Kidney epithelial cell (primary cell): ENCODE results near the gene FAS. TPM values are rescaled to one million over a fixed set of nuclear protein-coding genes. Genes with fewer than 3 reads are reported as not detected.

Experiments
- DNase-seq: peaks from one replicate; pipeline ENCODE4 v3.0.0-alpha.2; 2010; ENCODE audit warnings: low read depth
- H3K27me3 ChIP-seq: 2 replicates; pipeline ENCODE4 v1.6.0; 2011; ENCODE audit warnings: low read length; ENCODE audit not compliant: control insufficient read depth, insufficient read depth
- H3K36me3 ChIP-seq: 2 replicates; pipeline ENCODE4 v1.5.1; 2011; ENCODE audit warnings: low read length; ENCODE audit not compliant: control insufficient read depth, insufficient read depth
- H3K4me3 ChIP-seq: 2 replicates; pipeline ENCODE4 v1.5.1; 2011; ENCODE audit warnings: low read depth, mild to moderate bottlenecking, control low read depth, low read length
- total RNA-seq: library from RNA; depleted of rRNA; stranded (reverse); fragments of >200 nt; gene quantifications from 2 replicates; pipeline ENCODE4 v1.2.3, GENCODE V29; 2015
- TF ChIP-seq, protein P1 (sequence below): IDR thresholded peaks from 2 replicates; pipeline ENCODE4 v1.5.1; 2011; ENCODE audit warnings: mild to moderate bottlenecking, moderate library complexity, low read length, control low read depth, inconsistent platforms; ENCODE audit not compliant: insufficient read depth, poor library complexity, severe bottlenecking

Gene FAS
- total RNA-seq, 1 donor from 2014 or later: 41.1 TPM

DNA sequence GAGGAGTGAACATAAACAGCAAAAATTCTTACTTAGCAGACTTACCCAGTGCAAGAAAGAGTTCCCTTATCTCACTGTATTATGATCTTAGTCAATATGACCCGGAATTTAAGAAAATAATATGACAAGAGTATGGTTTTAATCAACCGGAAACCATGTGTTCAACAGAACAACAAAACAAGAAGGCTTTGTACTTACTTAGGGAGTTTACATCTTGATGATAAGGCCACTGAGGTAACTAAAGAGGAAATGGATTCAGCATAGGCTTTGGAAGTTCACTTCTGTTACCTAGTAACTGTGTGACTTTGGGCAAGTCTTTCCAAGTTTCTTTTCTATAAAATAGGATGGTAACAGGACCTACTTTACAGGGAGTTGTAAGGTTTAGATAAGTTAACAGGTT is 7.4 kb upstream of the FAS start:
- DNase-seq: no peak
- TF ChIP-seq, protein P1, sequence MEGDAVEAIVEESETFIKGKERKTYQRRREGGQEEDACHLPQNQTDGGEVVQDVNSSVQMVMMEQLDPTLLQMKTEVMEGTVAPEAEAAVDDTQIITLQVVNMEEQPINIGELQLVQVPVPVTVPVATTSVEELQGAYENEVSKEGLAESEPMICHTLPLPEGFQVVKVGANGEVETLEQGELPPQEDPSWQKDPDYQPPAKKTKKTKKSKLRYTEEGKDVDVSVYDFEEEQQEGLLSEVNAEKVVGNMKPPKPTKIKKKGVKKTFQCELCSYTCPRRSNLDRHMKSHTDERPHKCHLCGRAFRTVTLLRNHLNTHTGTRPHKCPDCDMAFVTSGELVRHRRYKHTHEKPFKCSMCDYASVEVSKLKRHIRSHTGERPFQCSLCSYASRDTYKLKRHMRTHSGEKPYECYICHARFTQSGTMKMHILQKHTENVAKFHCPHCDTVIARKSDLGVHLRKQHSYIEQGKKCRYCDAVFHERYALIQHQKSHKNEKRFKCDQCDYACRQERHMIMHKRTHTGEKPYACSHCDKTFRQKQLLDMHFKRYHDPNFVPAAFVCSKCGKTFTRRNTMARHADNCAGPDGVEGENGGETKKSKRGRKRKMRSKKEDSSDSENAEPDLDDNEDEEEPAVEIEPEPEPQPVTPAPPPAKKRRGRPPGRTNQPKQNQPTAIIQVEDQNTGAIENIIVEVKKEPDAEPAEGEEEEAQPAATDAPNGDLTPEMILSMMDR: no peak
- Histone ChIP-seq H3K4me3 (no peak overlapping the region), H3K27me3 (no peaks in the 10 kb centered on the region), H3K36me3 (no peaks in the 10 kb centered on the region)

DNA sequence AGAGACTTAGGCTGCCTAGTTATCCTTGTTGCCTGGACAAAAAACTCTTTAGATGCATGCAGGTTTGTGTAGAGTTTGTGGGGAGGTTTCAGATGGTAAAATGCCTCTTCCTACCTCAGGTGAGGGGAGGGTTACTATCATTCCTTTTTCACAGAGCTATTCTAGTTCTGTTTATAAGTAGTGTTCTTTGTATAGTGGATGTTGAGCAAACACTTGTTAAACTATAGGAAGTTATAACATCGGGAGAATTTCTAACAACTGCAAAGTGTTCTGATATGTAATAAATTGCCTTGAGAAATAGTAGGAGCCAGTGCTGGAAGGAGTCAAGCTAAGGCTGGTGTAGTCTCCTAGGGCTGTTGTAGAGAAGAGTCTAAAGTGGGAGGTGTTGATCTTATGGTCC is 6.7 kb upstream of the FAS start:
- Histone ChIP-seq H3K4me3 (no peak overlapping the region), H3K36me3 (no peaks in the 10 kb centered on the region), H3K27me3 (no peaks in the 10 kb centered on the region)
- TF ChIP-seq, protein P1: no peak
- no peak for DNase-seq

DNA sequence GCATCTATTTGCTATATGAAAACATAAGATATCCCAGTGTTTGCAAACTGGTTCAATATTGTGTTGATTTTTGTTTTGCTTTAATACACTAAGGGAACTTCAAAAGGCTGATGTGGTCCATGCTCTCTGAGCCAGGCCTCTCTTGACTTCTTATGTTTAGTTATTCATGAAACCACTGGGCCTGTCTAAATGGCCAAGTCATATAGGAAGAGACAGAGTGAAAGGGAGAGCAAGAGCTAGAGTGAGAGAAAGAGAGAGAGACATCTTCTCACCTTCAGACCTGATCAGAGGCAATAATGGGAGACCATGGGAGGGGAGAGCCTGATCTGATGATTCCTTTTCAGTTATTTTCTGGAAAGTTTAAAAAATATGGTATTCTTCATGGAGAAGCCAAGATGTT is 6.1 kb upstream of the FAS start:
- TF ChIP-seq, protein P1: no peak
- no peaks in the 10 kb centered on the region for H3K27me3 ChIP-seq
- H3K4me3 ChIP-seq: no peak overlapping the region
- H3K36me3 ChIP-seq: no peaks in the 10 kb centered on the region
- DNase-seq: no peak

DNA sequence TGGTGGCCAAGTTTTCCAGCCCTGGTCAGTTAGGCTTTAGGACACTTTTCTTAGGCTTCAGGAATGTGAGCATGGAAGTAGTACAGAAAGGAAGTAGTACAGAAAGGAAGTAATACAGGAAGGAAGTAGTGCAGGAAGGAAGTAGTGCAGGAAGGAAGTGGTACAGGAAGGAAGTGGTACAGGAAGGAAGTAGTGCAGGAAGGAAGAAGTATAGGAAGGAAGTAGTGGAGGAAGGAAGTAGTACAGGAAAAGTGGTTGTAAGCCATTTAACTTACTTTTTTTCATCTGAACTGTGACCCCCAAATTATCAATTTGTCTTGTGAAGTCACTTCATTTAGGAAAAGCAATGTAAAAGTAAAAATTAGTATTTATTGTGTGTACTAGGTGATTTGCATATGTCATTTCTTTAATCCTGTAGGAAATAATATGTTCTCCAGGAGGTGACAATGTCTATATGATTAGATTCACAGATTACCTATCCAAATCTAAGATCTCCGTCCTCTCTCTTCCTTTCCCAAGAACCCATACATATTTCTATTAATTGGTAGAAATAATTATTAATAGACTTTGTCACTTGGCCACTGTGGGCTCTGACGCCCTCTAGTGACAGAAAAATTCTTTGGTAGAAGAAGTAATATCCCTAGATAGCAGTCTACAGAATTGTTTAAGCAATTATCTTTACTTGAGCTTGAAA is 3.9 kb upstream of the FAS start:
- no peaks in the 10 kb centered on the region for H3K27me3 ChIP-seq
- no peaks in the 10 kb centered on the region for H3K36me3 ChIP-seq
- no peak overlapping the region for H3K4me3 ChIP-seq
- DNase-seq: no peak
- TF ChIP-seq, protein P1: peak; percentile 60

DNA sequence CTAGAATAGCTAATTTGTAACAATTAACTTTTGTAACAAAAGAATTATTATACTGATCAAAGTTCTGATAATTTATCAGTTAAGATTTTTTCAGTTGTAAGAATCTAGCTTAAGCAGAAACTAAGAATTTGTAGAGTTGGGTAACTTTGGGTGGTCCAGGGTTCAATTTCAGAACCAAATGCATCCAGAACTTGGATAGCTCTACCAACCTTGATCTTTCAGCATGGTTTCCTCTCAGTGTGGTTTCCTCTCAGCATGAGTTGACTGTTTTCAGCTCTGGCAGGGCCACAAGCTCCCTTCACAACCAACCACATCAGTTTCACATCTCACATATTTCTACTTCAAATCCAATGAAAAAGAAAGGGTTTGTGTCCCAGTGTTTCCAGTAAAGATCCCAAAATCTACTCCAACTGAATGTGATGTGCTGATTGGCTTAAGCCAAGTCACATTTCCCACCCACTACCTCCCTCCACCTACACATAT is 3.3 kb upstream of the FAS start:
- DNase-seq: no peak
- Histone ChIP-seq H3K36me3 (no peaks in the 10 kb centered on the region), H3K27me3 (no peaks in the 10 kb centered on the region), H3K4me3 (no peak overlapping the region)
- TF ChIP-seq, protein P1: no peak

DNA sequence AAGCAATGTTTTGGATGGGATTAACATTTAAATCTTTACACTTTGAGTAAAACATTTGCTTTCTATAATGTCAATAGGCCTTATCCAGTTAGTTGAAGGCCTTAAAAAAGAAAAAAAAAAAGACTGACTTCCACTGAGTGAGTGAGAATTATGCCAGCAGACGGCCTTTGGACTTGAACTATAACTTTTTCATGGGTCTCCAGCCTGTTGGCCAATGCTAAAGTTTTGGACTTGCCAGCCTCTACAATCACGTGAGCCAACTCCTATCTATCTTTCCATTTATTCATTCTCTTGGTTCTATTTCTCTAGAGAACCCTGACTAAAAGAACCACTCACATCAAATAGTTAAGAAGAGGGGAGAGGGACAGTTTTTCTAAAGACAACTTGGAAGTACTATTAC is 2.8 kb upstream of the FAS start:
- no peaks in the 10 kb centered on the region for H3K27me3 ChIP-seq
- no peak for DNase-seq
- TF ChIP-seq, protein P1: no peak
- no peak overlapping the region for H3K4me3 ChIP-seq
- no peaks in the 10 kb centered on the region for H3K36me3 ChIP-seq
